Mammary epithelial cell (primary cell): ENCODE data around the gene KCNIP4.

Experiments
- EZH2 ChIP-seq: IDR thresholded peaks from 2 replicates; pipeline ENCODE4 v1.6.1; 2012; ENCODE audit warnings: low read length, inconsistent platforms, borderline replicate concordance
- TF ChIP-seq, protein P1 (sequence below), 2 donors: IDR thresholded peaks in 1 of 2; conservative IDR thresholded peaks in 1 of 2; 2 replicates each; pipeline ENCODE4 v1.5.1; 2011 to 2012; ENCODE audit warnings: inconsistent platforms in 2 of 2, low read length in 2 of 2, mild to moderate bottlenecking in 2 of 2, control low read depth in 1 of 2, low read depth in 1 of 2; ENCODE audit not compliant: insufficient read depth in 1 of 2; ENCODE audit errors: extremely low read depth in 1 of 2

DNA sequence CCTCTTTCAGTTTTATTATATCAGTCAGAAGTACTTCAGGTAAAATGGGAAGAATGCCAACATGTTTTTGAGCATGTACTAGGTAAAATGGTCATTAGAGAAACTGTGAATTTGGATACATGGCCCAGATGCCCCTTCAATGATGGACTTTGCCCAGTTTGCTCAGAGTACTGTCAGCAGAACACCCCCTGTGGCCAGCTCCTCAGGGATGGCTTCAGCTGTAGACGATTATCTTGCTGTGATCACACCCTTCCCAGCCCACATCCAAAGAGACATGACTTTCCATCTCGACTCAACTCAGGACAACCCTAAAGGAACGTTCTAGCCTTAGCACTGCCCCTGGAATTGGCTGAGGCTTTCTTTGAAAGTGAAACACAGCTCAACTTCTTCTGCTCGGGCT lies 809.2 kb downstream of the KCNIP4 start:
- TF ChIP-seq, protein P1, sequence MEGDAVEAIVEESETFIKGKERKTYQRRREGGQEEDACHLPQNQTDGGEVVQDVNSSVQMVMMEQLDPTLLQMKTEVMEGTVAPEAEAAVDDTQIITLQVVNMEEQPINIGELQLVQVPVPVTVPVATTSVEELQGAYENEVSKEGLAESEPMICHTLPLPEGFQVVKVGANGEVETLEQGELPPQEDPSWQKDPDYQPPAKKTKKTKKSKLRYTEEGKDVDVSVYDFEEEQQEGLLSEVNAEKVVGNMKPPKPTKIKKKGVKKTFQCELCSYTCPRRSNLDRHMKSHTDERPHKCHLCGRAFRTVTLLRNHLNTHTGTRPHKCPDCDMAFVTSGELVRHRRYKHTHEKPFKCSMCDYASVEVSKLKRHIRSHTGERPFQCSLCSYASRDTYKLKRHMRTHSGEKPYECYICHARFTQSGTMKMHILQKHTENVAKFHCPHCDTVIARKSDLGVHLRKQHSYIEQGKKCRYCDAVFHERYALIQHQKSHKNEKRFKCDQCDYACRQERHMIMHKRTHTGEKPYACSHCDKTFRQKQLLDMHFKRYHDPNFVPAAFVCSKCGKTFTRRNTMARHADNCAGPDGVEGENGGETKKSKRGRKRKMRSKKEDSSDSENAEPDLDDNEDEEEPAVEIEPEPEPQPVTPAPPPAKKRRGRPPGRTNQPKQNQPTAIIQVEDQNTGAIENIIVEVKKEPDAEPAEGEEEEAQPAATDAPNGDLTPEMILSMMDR (conservative IDR thresholded peaks at IDR 0.05 in 1 of 2, IDR thresholded peaks at IDR 0.05 in 1 of 2; ENCODE audit: extremely low read depth in 1 of 2, insufficient read depth in 1 of 2, low read depth in 1 of 2, low read length in 2 of 2), result no peak
- no peak for TF ChIP-seq EZH2
